Adrenal gland (tissue), 19 donors: Measurements from ENCODE around the gene XCR1. TPM values are rescaled to one million over a fixed set of nuclear protein-coding genes. Genes with fewer than 3 reads are reported as not detected.

Experiments
- DNase-seq, 7 donors: peaks; one replicate each; pipeline ENCODE4 v3.0.0-alpha.2; 2019 to 2020
- H3K27ac ChIP-seq, 5 donors: fragments of 200-600 bp; sonication (generic) in 4 of 5; 1 replicate in 3 of 5; 2 replicates in 2 of 5; pipeline versions ENCODE4 v1.5.1 to v1.8.0; 2016 to 2020; ENCODE audit warnings: mild to moderate bottlenecking in 1 of 5
- H3K27me3 ChIP-seq: fragments of 200-600 bp; 2 replicates; pipeline ENCODE4 v1.8.0; 2021
- H3K36me3 ChIP-seq, 2 donors: fragments of 200-600 bp; replicated peaks in 1 of 2; 1 replicate in 1 of 2; 2 replicates in 1 of 2; pipeline versions ENCODE4 v1.5.1 to v1.8.0; 2018 to 2022
- H3K4me1 ChIP-seq, 2 donors: fragments of 200-600 bp; replicated peaks in 1 of 2; 1 replicate in 1 of 2; 2 replicates in 1 of 2; pipeline versions ENCODE4 v1.5.1 to v1.8.0; 2018 to 2021
- H3K4me3 ChIP-seq, 4 donors: fragments of 200-600 bp; sonication (generic) in 3 of 4; one replicate each; pipeline ENCODE4 v1.5.1; 2016 to 2018
- H3K9me3 ChIP-seq, 3 donors: fragments of 200-600 bp; sonication (generic) in 1 of 3; replicated peaks in 1 of 3; 1 replicate in 2 of 3; 2 replicates in 1 of 3; pipeline versions ENCODE4 v1.5.1 to v1.8.0; 2016 to 2021
- POLR2A ChIP-seq, 2 donors: fragments of 450-650 bp; IDR thresholded peaks; one replicate each; pipeline ENCODE4 v1.6.1; 2017; ENCODE audit warnings: antibody characterized with exemption in 2 of 2, mild to moderate bottlenecking in 2 of 2, moderate library complexity in 1 of 2
- WGBS, 4 donors: extraction: QIAGEN DNeasy Blood & Tissue Kit in 2 of 4; methylation state at CpG; one replicate each; pipeline versions ENCODE4 v1.1.5 to v1.1.7; 2013 to 2017; 5-methylcytosine and 5-hydroxymethylcytosine counted together
- intact Hi-C, 2 donors: fragments of 100-400 bp; cut with DNase I; formaldehyde crosslinking; loops; one replicate each; pipeline versions ENCODE4 v1.14.1 to v1.15.0; 2022 to 2023
- long read RNA-seq, 10 donors: library from polyadenylated mRNA in 3 of 10; unstranded in 2 of 10; stranded (forward) in 1 of 10; transcript quantifications; one replicate each; pipeline ENCODE4 v2.0.0 and lab custom pipeline, GENCODE V29; 2021 to 2026
- polyA plus RNA-seq, 3 donors: library from polyadenylated mRNA; stranded (reverse); fragments of 200-250 nt in 2 of 3; fragments of 350-450 nt in 1 of 3; fragmentation: Illumina TruSeq in 1 of 3; extraction: RNeasy Lipid Tissue Mini Kit (QIAGEN cat#74804) in 1 of 3; gene quantifications; one replicate each; pipeline ENCODE4 v1.2.3, GENCODE V29; 2013 to 2014
- total RNA-seq, 9 donors: library from RNA; depleted of rRNA in 4 of 9; stranded (reverse); fragments of >200 nt in 4 of 9; fragments of 120-200 nt in 1 of 9; fragmentation: NEBNext Ultra II Directional in 1 of 9; extraction: Animal tissue kit (Norgen Biotek cat#: 25700) in 1 of 9; gene quantifications; one replicate each; pipeline versions ENCODE4 v1.1.0 to v1.2.4, GENCODE V29; 2013 to 2023
- TF ChIP-seq, protein P1 (sequence below), 6 experiments: fragments of 450-650 bp in 4 of 6; fragments of 200-600 bp in 2 of 6; sonication (generic) in 1 of 6; IDR thresholded peaks; 1 replicate in 5 of 6; 2 replicates in 1 of 6; pipeline versions ENCODE4 v1.5.1 to v1.8.0; 2016 to 2021; ENCODE audit warnings: antibody characterized with exemption in 6 of 6, mild to moderate bottlenecking in 2 of 6, moderate library complexity in 1 of 6
- donor health status: healthy with polysubstance abuse.
- donor health status: Bipolar disorder and iron deficiency.
- donor health status: DM: yes; HTN: yes; CAD: no.
- donor health status: DM: no; HTN: no; CAD: no.
- donor health status: DM: no; HTN: no; CAD: no.
- donor health status: DM: yes; HTN: yes; CAD: no.

XCR1 gene
- total RNA-seq (under 1 TPM in 5 of 9 donors, not detected in 4; under 0.01 to 0.18 (median 0.13) TPM), polyA plus RNA-seq (under 1 TPM in 2 of 3 donors, not detected in 1; 0.08 to 0.13 TPM)
- long read RNA-seq, donor 1, result 0 reads
- long read RNA-seq, donor 2, result 0 reads
- long read RNA-seq, donor 3, result 0 reads
- long read RNA-seq, donor 4, result 0 reads
- long read RNA-seq, donor 5, result 0 reads
- long read RNA-seq, donor 6, result 0 reads
- long read RNA-seq, donor 7, result 0 reads
- long read RNA-seq, donor 8, result 0 reads
- long read RNA-seq, donor 9, result 0 reads
- long read RNA-seq, donor 10, result 0 reads

DNA sequence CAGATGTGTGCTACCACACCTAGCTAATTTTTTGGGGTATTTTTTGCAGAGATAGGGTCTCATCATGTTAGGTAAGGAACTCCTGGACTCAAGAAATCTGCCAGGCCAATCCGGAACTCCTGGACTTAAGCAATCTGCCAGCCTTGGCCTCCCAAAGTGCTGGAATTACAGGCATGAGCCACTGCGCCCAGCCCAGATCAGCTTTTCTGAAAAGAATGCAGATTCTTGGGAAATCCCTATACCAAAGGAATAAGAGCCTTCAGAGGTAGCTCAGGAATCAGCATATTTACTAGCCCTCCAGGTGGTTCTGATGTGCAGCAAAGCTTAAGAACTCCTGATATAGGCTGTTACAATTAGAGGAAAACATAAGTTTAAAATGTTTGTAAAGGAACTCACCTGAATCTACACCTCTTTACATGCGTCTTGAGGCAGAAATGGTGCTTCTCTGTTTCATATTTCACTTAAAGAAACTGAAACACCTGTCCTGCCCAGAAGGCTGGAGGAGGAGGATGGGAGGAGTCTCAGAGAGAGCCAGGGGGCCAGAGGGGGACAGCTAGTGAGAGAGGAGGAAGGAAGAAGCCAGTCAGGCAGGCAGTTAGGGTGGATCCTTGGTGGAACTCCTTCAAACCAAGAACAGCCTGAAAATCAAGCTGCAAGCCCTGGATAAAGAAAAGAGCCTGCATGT is at the start of gene XCR1:
XCR1 (minus strand) TSS at position 463 of the 685 bp plus-strand sequence. CDS start 5,536 bp downstream, outside the sequence.
- TF ChIP-seq, protein P1, sequence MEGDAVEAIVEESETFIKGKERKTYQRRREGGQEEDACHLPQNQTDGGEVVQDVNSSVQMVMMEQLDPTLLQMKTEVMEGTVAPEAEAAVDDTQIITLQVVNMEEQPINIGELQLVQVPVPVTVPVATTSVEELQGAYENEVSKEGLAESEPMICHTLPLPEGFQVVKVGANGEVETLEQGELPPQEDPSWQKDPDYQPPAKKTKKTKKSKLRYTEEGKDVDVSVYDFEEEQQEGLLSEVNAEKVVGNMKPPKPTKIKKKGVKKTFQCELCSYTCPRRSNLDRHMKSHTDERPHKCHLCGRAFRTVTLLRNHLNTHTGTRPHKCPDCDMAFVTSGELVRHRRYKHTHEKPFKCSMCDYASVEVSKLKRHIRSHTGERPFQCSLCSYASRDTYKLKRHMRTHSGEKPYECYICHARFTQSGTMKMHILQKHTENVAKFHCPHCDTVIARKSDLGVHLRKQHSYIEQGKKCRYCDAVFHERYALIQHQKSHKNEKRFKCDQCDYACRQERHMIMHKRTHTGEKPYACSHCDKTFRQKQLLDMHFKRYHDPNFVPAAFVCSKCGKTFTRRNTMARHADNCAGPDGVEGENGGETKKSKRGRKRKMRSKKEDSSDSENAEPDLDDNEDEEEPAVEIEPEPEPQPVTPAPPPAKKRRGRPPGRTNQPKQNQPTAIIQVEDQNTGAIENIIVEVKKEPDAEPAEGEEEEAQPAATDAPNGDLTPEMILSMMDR (IDR thresholded peaks at IDR 0.05), result no peak
- Histone ChIP-seq H3K36me3 (no peaks in the 10 kb centered on the region), H3K27ac (no peak within 1 kb of the TSS), H3K4me1 (no peaks in the 10 kb centered on the region), H3K4me3 (no peak within 1 kb of the TSS), H3K27me3 (no peaks in the 10 kb centered on the region), H3K9me3 (no peaks in the 10 kb centered on the region)
- DNase-seq, result no peak
- intact Hi-C loops, result no loop called here
- WGBS, 4 donors, result 76 to 92% (median 89%) methylated on average over 2 to 3 of the region's 3 CpGs

DNA sequence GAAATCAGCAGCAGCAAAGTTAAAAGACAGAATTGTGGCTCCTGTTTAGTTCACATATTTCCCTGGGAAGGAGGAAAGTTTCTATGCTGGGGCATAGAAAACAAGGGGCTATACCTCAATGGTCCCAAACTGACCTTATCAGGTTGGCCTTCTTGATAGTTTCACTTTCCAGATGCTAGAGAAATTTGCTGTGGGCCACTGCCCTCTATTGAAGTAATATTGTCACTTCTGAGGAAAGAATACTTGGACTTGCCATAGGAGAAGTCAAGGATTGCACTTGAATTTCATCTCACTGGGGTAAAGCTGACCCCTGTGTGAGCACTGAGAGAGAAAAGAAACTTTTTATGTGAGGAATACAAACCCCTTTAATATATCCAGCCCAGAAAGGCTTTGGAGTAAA is 49.3 kb upstream of the XCR1 start:
- intact Hi-C loops, result loop anchor here (2.0 to 5.0 kb wide), 2 partner anchors 136 to 314 kb away; no protein-coding TSS in a partner anchor
- no peaks in the 10 kb centered on the region for H3K4me1 ChIP-seq

GRCh38 chr3:46075816-46076215 is 48.5 kb upstream of the XCR1 start:
- Histone ChIP-seq H3K27ac (no peak overlapping the region), H3K4me1 (no peaks in the 10 kb centered on the region), H3K36me3 (no peaks in the 10 kb centered on the region), H3K9me3 (peaks cover 0 to 5% (median 0%) of the 10 kb centered on the region in 3 donors), H3K27me3 (no peaks in the 10 kb centered on the region), H3K4me3 (no peak overlapping the region)
- intact Hi-C loops, result loop anchor here (2.0 to 5.0 kb wide), 2 partner anchors 135 to 314 kb away; no protein-coding TSS in a partner anchor
- no peak for TF ChIP-seq POLR2A (IDR thresholded peaks at IDR 0.05)
- WGBS, 4 donors, result 82 to 100% (median 97%) methylated on average over 1 of the region's 1 CpG
- no peak for DNase-seq

More for the DNA sequence above, 49.3 kb upstream of the XCR1 start:
- Histone ChIP-seq H3K27me3 (no peaks in the 10 kb centered on the region), H3K36me3 (no peaks in the 10 kb centered on the region), H3K9me3 (no peaks in the 10 kb centered on the region), H3K27ac (no peak overlapping the region), H3K4me3 (no peak overlapping the region)
- TF ChIP-seq, protein P1 (IDR thresholded peaks at IDR 0.05), result peak in 4 of 6 experiments; percentile 12 to 30 (median 24)
- no peak for TF ChIP-seq POLR2A (IDR thresholded peaks at IDR 0.05)
- no peak for DNase-seq

DNA sequence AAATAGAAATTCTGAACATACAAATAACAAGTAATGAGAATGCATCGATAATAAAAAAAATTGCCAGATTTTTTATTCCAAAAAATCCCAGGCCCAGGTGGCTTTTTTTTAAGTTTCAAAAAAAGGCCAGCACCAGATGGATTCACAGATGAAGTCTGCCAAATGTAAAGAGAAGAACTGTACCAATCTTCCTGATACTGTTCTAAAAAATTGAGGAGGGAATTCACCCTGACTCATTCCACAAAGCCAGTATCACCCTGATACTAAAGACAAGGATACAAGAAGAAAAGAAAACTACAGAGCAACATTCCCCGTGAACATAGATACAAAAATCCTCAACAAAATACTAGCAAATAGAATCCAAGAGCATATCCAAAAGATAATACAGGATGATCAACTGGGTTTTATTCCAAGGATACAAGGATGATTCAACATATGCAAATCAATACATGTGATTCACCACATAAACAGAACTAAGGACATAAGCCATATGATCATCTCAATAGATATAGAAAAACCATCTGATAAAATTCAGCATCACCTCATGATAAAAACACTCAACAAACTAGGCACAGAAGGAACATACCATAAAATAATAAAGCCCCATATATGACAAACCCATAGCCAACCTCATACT is 44.1 kb upstream of the XCR1 start:
- intact Hi-C loops, result no loop called here
- H3K27ac ChIP-seq, result no peak overlapping the region
- WGBS, 4 donors, result 72 to 88% (median 85%) methylated on average over 2 of the region's 2 CpGs
- H3K9me3 ChIP-seq, result peaks cover 0 to 11% (median 0%) of the 10 kb centered on the region in 3 donors
- TF ChIP-seq, protein P1 (IDR thresholded peaks at IDR 0.05), result no peak
- TF ChIP-seq POLR2A (IDR thresholded peaks at IDR 0.05), result no peak
- no peaks in the 10 kb centered on the region for H3K27me3 ChIP-seq
- DNase-seq, result no peak
- H3K4me3 ChIP-seq, result no peak overlapping the region
- H3K36me3 ChIP-seq, result no peaks in the 10 kb centered on the region
- no peaks in the 10 kb centered on the region for H3K4me1 ChIP-seq
